Measurements from ENCODE around the gene GLT8D1. TPM values are rescaled to one million over a fixed set of nuclear protein-coding genes. Genes with fewer than 3 reads are reported as not detected.
"Not testable (repeated sequence)": the region's sequence is repeated elsewhere in the genome, so short reads cannot be mapped to it uniquely, and the experiment has no call there.

GLT8D1 gene, protein sequence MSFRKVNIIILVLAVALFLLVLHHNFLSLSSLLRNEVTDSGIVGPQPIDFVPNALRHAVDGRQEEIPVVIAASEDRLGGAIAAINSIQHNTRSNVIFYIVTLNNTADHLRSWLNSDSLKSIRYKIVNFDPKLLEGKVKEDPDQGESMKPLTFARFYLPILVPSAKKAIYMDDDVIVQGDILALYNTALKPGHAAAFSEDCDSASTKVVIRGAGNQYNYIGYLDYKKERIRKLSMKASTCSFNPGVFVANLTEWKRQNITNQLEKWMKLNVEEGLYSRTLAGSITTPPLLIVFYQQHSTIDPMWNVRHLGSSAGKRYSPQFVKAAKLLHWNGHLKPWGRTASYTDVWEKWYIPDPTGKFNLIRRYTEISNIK
- 36.9 and 40.2 TPM in 2 replicates for total RNA-seq

DNA sequence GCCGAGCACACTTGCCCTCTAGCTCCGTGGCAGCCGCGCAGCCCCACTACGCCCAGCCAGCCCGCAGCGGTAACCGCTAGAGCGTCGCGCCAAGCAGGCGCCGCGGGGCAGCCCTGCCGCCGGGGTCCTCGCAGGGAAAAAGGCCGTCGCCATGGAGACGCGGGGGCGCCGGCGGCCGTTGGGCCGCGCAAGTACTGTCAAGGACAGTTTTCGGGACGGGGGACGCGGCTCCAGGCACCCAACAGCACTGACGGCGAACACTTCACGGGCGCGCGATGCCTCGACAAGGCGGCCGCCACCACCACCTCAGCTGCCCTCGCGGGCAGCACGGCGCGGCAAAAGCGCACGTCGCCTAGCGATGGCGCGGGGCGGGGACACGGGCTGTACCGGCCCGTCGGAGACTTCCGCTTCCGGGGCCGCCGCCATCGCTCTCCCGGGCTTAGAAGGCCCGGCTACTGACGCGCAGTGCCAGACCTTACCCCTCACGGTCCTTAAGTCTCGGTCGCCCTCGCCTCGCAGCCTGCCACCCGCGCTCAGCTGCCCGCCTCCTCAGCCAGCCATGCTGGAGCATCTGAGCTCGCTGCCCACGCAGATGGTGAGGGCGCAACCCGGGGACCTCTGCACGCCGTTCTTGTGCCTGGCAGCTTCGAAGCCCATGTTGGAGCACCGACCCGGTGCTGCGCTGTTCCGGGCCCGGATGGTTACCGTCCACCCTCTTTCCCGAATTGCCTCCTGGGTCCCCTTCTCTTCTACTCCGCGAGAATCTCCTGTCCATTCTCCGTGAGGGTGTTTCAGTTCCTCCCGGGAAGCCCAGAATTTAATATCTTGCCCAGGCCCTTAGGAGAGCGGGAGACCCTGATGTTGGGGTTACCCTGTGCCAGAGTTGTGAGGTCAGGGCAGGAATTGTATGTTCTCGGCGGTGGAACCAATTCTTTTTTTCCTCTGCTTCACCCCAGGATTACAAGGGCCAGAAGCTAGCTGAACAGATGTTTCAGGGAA lies at the start of gene GLT8D1, which contains the start of gene SPCS1:
TSS of gene GLT8D1 (minus strand) at position 104 of the 999 bp plus-strand sequence. CDS start 5,331 bp downstream, outside the sequence.
TSS of gene SPCS1 (plus strand) at position 419 of the 999 bp plus-strand sequence. CDS start at position 560, 141 bp downstream.
- intact Hi-C loops (cut with micrococcal nuclease), result loop anchor here (1.0 to 10.0 kb wide), 3 partner anchors 15 to 639 kb away; partner anchors contain the start of genes DCP1A and PBRM1

DNA sequence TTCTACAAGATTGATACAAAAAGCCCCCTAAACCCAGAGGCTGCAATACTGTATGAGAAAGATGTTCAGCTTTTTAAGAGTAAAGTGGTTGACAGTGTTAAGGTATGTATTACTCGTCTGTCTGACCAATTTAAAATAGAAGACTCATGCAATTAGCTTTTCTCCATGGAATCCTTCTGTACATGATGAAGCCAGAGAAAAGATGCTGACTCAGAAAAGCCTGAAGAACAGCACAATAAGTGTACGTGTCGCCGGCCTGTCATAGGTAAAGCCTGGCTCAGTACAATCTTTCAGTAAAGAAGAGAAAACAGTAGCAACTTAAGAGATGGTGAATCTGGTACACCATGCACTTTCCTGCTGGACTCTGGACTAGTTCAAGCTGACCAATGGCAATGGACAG lies 48.8 kb upstream of the GLT8D1 start:
- intact Hi-C loops (cut with micrococcal nuclease), result no loop called here

DNA sequence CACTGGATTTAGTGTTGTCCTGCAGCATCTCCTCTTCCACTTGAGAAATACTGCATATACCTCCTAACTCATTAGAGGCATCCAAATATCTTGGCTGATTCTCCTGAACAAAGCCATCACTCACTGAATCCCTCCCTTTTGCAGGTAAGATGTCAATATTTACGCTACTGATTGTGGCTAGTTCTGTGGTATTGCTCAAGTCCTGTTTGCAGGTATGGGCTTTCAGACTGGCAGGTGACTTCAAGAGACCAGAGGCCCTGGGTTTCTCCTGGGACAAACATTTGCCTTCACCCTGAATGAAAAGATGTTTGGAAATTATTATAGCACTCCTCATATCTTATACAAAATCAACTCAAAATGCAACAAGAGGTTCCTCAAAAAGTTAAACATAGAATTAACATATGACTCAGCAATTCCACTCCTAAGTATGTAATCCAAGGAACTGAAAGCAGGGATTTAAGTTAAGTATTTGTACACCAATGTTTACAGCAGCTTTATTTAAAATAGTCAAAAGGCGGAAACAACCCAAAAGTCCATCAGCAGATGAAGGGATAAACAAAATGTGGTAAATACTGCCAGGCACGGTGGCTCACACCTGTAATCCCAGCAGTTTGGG lies 46.6 kb upstream of the GLT8D1 start:
- intact Hi-C loops (cut with micrococcal nuclease), result no loop called here

DNA sequence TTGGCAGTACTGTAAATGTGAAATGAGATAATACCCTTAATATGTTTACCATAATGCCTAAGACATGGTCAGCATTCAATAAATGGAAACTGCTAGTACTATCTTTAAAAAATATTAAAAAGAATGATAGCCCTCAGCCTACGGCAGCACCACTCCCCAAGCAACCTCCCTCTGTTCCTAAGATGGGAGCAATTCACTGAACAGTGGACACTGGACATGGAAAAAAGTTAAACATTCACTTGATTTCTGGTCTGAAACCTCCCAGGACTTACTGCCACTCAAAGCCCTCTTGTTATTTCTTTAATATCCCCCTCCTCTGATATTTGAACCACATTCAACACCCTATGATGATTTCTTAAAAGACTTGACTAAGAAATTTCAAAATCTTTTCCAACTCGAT lies 38.1 kb upstream of the GLT8D1 start:
- intact Hi-C loops (cut with micrococcal nuclease), result no loop called here

DNA sequence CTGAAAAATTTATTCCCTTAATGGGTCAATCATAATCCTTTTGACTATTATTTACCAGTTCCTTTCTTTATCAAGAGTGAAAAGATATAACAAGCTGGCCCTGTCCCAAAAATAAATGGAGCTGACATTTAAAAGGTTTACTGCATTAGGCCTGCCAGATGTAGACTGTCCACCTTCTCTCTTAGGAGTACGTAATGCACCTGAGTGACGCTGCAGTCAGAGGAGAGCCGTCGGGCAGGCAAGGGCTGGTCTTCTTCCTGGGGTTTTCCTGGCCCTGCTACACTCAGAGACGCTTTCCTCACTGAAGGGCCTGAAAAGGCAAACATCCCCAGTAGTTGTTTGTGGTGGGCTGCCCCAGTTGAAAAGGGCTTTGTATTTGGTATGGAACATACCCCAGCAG lies 37.6 kb upstream of the GLT8D1 start:
- intact Hi-C loops (cut with micrococcal nuclease), result no loop called here

DNA sequence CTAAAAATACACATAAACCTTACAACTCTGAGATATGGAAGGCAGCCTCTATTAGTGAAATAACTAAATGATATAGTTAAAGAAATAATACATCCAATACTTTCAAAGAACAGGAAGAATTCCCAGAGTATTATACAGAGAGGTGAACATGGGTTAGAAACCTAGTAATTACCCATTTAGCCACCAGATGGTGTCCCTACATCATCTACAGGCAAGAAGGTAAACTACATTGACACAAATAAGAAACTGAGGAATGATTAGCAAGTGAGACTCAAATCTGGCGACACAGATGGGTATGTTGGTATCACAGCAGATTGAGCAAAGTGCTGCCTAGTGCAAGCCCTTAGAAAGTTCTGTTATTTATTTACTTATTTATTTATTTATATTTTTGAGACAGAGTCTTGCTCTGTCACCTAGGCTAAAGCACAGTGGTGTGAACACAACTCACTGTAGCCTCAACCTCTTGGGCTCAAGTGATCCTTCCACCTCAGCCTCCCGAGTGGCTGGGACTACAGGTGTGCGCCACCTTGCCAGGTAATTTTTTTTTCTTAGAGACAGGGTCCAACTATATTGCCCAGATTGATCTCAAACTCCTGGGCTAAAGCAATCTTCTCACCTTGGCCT lies 36.9 kb upstream of the GLT8D1 start:
- intact Hi-C loops (cut with micrococcal nuclease), result loop anchor here (1.0 kb wide), 1 partner anchor 330 kb away; no protein-coding TSS in a partner anchor

DNA sequence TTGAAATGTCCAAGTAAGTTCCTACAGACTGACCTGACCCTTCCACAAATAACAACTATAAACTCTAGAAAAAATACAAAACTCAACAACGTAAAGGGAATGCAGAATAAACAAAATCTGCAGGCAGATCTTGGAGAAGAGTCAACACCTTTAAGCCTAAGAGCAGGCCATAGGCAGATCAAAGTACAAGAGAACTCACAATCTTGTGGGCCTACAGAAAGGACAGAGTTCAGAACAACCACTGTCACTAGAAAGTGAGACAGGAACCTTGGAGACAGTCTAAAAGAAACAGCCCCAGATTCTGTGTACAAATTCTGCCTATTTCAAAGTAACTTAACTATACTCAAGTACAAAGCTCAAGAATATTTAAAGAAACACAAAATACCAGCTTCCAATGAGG lies 34.1 kb upstream of the GLT8D1 start:
- intact Hi-C loops (cut with micrococcal nuclease), result no loop called here

DNA sequence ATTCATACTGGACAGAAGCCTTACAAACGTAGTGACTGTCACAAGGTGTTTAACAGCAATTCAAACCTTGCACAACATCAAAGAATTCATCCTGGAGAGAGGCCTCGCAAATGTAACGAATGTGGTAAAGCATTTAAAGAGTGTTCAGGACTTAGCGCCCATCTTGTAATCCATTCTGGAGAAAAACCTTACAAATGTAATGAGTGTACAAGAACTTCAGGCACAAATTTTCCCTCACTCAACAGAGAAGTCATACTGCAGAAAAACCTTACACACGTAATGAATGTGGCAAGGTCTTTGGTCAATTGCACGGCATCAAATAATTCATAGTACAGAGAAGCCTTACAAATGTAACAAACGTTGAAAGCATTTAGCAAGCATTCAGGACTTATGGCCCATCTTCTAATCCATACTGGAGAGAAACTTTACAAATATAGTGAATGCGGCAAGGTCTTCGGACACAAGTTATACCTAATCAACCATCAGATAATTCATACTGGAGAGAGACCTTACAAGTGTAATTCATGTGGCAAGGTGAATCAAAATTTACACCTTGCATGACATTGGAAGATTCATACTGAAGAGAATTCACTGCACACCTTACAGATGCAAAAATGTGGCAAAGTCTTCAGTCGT lies 27.8 kb upstream of the GLT8D1 start:
- intact Hi-C loops (cut with micrococcal nuclease), result no loop called here

DNA sequence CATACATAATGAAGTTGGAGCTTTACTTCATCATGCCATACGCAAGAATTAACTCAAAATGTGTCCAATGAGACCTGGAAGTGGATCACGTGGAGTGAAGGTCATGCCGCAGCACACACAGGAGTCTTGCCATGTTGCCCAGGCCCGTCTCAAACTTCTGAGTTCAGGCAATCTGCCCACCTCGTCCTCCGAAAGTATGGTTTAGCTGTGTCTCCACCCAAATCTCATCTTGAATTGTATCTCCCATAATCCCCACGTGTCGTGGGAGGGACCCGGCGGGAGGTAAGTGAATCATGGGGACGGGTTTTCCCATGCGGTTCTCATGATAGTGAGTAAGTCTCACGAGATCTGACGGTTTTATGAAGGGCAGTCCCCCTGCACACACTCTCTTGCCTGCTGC lies 26.0 kb upstream of the GLT8D1 start:
- intact Hi-C loops (cut with micrococcal nuclease), result no loop called here

DNA sequence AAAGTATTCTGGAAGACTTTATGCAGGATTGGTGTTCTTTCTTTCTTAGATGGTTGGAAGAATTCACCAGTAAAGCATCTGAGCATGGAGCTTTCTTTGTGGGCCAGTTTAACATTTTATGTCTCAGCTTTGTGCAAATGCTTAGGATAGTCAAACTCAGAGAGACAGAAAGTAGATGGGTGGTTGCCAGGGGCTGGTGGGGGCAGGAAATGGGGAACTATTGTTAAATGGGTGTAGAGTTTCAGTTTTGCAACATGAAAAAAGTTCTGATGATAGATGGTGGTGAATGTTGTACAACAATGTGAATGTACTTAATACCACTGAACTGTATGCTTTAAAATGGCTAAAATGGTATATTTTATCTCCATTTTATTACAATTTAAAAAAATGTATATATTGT lies 25.1 kb upstream of the GLT8D1 start:
- intact Hi-C loops (cut with micrococcal nuclease), result no loop called here

DNA sequence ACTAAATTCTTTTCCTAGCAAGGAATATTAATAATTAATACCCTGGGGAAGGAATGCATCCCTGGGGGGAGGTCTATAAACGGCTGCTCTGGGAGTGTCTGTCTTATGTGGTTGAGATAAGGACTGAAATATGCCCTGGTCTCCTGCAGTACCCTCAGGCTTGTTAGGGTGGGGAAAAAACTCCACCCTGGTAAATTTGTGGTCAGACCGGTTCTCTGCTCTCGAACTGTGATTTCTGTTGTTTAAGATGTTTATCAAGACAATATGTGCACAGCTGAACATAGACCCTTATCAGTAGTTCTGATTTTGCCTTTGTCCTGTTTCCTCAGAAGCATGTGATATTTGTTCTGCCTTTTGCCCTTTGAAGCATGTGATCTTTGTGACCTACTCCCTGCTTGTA lies 23.2 kb upstream of the GLT8D1 start:
- intact Hi-C loops (cut with micrococcal nuclease), result not testable (repeated sequence)

DNA sequence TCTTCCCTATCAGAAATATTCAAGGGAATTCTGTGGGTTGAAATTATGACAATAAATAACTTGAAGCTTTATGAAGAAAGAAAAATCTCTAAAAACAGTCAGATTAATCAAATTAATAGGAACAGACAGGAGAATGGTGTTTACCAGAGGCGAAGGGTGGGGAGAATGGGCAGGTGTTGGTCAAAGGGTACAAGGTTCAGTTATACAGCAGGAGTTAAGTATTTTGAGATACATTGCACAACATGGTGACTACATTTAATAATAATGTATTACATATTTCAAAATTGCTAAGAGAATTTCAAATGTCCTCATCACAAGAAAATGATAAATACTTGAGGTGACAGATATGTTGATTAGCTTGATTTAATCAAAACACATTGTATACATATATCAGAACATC lies 18.9 kb upstream of the GLT8D1 start:
- intact Hi-C loops (cut with micrococcal nuclease), result no loop called here

DNA sequence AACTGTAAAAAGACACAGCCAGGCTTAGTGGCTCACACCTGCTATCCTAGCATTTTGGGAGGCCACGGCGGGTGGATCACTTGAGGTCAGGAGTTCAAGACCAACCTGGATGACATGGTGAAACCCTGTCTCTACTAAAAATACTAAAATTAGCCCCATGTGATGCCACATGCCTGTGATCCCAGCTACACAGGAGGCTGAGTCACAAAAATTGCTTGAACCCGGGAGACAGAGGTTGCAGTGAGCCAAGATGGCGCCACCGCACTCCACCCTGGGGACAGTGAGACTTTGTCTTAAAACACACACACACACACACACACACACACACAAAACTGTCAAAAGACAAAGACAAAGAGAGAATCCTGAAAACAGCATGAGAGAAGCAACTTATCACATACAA lies 18.3 kb upstream of the GLT8D1 start:
- intact Hi-C loops (cut with micrococcal nuclease), result no loop called here

DNA sequence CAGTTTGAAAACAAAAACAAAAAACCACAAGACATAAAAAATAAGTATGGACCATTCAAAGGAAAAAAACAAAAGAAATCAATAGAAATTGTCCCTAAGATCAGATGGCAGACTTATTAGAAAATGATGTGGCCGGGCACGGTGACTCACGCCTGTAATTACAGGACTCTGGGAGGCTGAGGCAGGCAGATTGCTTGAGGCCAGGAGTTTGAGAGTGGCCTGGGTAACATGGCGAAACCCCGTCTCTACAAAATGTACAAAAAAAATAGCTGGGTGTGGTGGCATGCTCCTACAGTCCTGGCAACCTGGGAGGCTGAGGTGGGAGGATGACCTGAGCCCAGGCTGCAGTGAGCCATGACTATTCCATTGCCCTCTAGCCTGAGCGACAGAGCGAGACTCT lies 16.9 kb upstream of the GLT8D1 start:
- intact Hi-C loops (cut with micrococcal nuclease), result no loop called here

DNA sequence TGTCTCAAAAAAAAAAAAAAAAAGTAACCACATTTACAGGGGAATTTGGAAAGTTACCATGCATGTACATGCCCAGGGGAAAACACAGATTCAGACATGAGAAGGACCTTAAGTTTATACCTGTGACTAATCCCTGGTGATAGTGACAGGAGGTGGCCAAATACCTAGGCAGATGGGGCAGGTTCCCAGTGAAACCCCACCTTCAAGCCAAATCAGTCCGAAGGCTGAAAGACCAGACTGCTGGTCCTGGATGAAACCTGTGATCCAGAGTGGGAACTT lies 16.1 kb upstream of the GLT8D1 start:
- intact Hi-C loops (cut with micrococcal nuclease), result loop anchor here (2.0 kb wide), 1 partner anchor 15 kb away; the partner anchor contains the start of gene SPCS1

DNA sequence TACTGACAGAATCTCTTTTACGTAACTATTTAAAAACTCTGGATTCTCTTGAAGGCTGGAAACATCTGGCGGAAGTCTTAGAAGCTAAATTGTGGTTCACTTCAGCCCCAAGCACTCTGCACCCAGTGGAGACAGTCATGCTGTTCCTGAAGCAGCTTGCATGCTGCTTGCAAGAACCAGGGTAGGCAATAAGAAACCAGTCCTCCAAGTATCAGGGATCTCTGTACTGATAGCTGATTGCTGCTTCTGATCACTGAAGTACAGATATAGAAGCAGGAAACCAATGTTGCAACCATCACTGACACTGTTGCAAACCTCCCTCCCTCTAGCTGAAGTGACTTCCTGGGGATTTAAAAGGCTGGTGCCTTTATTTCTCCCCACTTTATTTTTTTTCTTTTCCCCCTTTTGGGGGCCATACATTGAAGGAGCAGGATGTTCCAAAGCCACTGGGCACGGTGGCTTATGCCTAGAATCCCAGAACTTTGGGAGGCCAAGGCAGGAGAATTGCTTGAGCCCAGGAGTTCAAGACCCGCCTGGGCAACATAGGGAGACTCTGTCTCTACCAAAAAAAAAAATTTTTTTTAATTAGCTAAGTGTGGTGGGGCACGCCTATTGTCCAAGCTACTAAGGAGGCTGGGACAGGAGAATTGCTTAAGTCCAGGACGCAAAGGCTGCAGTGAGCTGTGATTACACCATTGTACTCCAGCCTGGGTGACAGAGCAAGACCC lies 15.6 kb upstream of the GLT8D1 start:
- intact Hi-C loops (cut with micrococcal nuclease), result loop anchor here (2.0 kb wide), 1 partner anchor 14 kb away; the partner anchor contains the start of gene SPCS1

DNA sequence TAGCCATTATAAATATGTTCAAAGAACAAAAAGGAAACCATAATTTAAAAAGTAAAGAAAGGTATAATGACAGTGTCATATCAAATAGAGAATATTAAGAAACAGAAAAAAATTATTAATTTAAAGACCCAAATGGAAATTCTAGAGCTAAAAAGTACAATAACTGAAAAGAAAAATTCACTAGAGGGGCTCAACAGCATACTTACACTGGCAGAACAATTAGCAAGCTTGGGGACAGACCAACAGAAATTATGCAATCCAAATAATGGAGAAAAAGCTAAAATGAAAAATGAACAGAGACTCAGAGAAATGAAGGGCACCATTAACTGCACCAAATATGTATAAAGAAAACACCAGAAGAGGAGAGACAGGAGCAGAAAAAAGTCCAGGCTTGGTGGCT lies 14.0 kb upstream of the GLT8D1 start:
- intact Hi-C loops (cut with micrococcal nuclease), result loop anchor here (2.0 kb wide), 1 partner anchor 13 kb away; the partner anchor contains the start of gene SPCS1

DNA sequence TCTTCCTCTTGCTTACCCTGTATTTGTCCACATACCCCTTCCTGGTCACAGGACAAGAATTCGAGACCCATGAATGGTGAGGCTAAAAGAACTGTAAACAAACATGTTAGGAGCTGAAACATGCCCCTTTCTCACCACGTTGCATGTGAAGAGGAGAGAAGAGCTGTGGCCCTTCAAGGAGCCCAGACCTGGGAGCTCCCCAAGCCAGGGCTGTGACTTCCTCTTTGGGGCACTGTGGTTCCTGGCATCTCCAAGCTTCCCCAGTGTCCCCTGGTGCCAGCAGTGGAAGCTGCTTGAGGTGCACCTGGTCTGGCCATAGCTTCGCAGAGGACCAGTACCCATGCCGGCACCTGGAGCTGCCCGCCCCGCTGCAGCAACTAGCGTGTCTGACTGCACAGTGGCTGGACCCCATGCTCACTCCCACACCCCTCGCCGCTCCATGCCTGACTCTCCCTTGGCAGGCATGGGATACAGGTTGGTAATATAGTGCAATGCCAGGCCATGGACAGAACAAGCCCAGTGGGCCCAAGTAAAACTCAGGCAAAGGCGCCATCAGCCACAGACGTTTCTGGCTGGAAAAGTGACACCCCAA lies 10.2 kb upstream of the GLT8D1 start:
- intact Hi-C loops (cut with micrococcal nuclease), result no loop called here

Measured in T-helper 2 cell treated with Interferon-gamma antibody and Interleukin-4, amounts not matched to agents 100 ng/mL and 5 ng/mL, for 36 hours (primary cell).